ENCODE results near the gene ARMC3. TPM values are rescaled to one million over a fixed set of nuclear protein-coding genes. Genes with fewer than 3 reads are reported as not detected.
A peak's percentile ranks its signal among the peaks of the same experiment; 100 is the strongest.

Gene ARMC3
- polyA plus RNA-seq, 3 donors: not detected

GRCh38 chr10:23065181-23065948 is 137.5 kb downstream of the ARMC3 start:
- WGBS (ENCODE audit: insufficient coverage): 75% methylated on average over 4 of the region's 11 CpGs
- no peak overlapping the region for H3K4me2 ChIP-seq (replicated peaks; ENCODE audit: extremely low read depth, low read length, poor library complexity, severe bottlenecking)

GRCh38 chr10:23067337-23067736 is 139.5 kb downstream of the ARMC3 start:
- Histone ChIP-seq H3K9me3 (replicated peaks in 1 of 2; ENCODE audit: control insufficient read depth in 1 of 2, insufficient read depth in 1 of 2, low read length in 2 of 2) (no peaks in the 10 kb centered on the region), H4K20me1 (ENCODE audit: insufficient read depth, low read length) (no peaks in the 10 kb centered on the region), H3K4me3 (replicated peaks in 1 of 3; ENCODE audit: low read depth in 2 of 3, low read length in 3 of 3) (no peak overlapping the region), H3K27ac (ENCODE audit: low read depth in 1 of 2, low read length in 2 of 2) (no peak overlapping the region), H3K36me3 (replicated peaks in 1 of 2; ENCODE audit: control insufficient read depth in 1 of 2, insufficient read depth in 2 of 2, low read length in 2 of 2) (no peaks in the 10 kb centered on the region), H3K27me3 (ENCODE audit: control insufficient read depth in 2 of 2, insufficient read depth in 2 of 2, low read length in 2 of 2) (no peaks in the 10 kb centered on the region), H3K4me2 (replicated peaks; ENCODE audit: extremely low read depth, low read length, poor library complexity, severe bottlenecking) (no peak overlapping the region), H2AFZ (ENCODE audit: insufficient read depth, low read depth, low read length, poor library complexity, severe bottlenecking) (no peak overlapping the region), H3K9ac (ENCODE audit: insufficient read depth, low read length, poor library complexity, severe bottlenecking) (no peak overlapping the region), H3K4me1 (ENCODE audit: control insufficient read depth in 1 of 2, insufficient read depth in 2 of 2, low read length in 2 of 2) (peaks cover 0 to 14% of the 10 kb centered on the region in 2 donors), H3K79me2 (ENCODE audit: insufficient read depth, low read length) (no peaks in the 10 kb centered on the region)
- 100% methylated on average over 1 of the region's 12 CpGs for WGBS (ENCODE audit: insufficient coverage)
- Mint-ChIP-seq H3K27ac (peak overlapping the region in 1 of 7 donors; percentile 1), H3K27me3 (ENCODE audit: low read depth in 3 of 3) (peaks cover 0 to 3% (median 2%) of the 10 kb centered on the region in 3 donors), H3K36me3 (no peaks in the 10 kb centered on the region), H3K4me1 (peaks cover 13% of the 10 kb centered on the region), H3K4me3 (no peak overlapping the region), H3K9me3 (no peaks in the 10 kb centered on the region)
- no peak for DNase-seq
- intact Hi-C loops (cut with micrococcal nuclease): loop anchor here in 1 of 2 donors (10.0 kb wide), 1 partner anchor 1073 kb away; no protein-coding TSS in a partner anchor
- no peak for TF ChIP-seq CTCF (IDR thresholded peaks at IDR 0.05)

More at GRCh38 chr10:23065181-23065948, 137.5 kb downstream of the ARMC3 start:
- Histone ChIP-seq H3K9me3 (replicated peaks in 1 of 2; ENCODE audit: control insufficient read depth in 1 of 2, insufficient read depth in 1 of 2, low read length in 2 of 2) (no peaks in the 10 kb centered on the region), H3K9ac (ENCODE audit: insufficient read depth, low read length, poor library complexity, severe bottlenecking) (no peak overlapping the region), H2AFZ (ENCODE audit: insufficient read depth, low read depth, low read length, poor library complexity, severe bottlenecking) (peak overlapping the region; percentile 3), H3K27ac (ENCODE audit: low read depth in 1 of 2, low read length in 2 of 2) (no peak overlapping the region), H3K4me3 (replicated peaks in 1 of 3; ENCODE audit: low read depth in 2 of 3, low read length in 3 of 3) (no peak overlapping the region), H3K27me3 (ENCODE audit: control insufficient read depth in 2 of 2, insufficient read depth in 2 of 2, low read length in 2 of 2) (no peaks in the 10 kb centered on the region), H3K4me1 (ENCODE audit: control insufficient read depth in 1 of 2, insufficient read depth in 2 of 2, low read length in 2 of 2) (no peaks in the 10 kb centered on the region), H4K20me1 (ENCODE audit: insufficient read depth, low read length) (no peaks in the 10 kb centered on the region), H3K36me3 (replicated peaks in 1 of 2; ENCODE audit: control insufficient read depth in 1 of 2, insufficient read depth in 2 of 2, low read length in 2 of 2) (no peaks in the 10 kb centered on the region), H3K79me2 (ENCODE audit: insufficient read depth, low read length) (no peaks in the 10 kb centered on the region)
- no peak for DNase-seq
- intact Hi-C loops (cut with micrococcal nuclease): loop anchor here in 1 of 2 donors (10.0 kb wide), 1 partner anchor 1071 kb away; no protein-coding TSS in a partner anchor
- H3K36me3 Mint-ChIP-seq: no peaks in the 10 kb centered on the region
- H3K27ac Mint-ChIP-seq: no peak overlapping the region
- TF ChIP-seq CTCF (IDR thresholded peaks at IDR 0.05): no peak
- H3K4me1 Mint-ChIP-seq: peaks cover 4% of the 10 kb centered on the region
- H3K4me3 Mint-ChIP-seq: no peak overlapping the region
- peaks cover 0 to 2% (median 0%) of the 10 kb centered on the region in 7 donors for H3K9me3 Mint-ChIP-seq
- peaks cover 0 to 3% (median 3%) of the 10 kb centered on the region in 3 donors for H3K27me3 Mint-ChIP-seq (ENCODE audit: low read depth in 3 of 3)
